Activated CD4-positive, alpha-beta T cell treated with anti-CD3 and anti-CD28 coated beads, Interleukin-2, amount 50 U/mL, for 48 hours (primary cell): ENCODE measurements around the gene DNM2.
"Not testable (repeated sequence)": the region's sequence is repeated elsewhere in the genome, so short reads cannot be mapped to it uniquely, and the experiment has no call there.

ENCODE experiments used
- DNase-seq, 2 experiments: peaks; one replicate each; pipeline ENCODE4 v3.0.0-alpha.2; 2020

Gene DNM2

GRCh38 chr19:10818301-10819123 lies 100.6 kb downstream of the DNM2 start:
- no peak for DNase-seq

- DNase-seq, result no peak
Measured at GRCh38 chr19:10819124-10820060, 101.5 kb downstream of the DNM2 start.

GRCh38 chr19:10820173-10820572 lies 102.3 kb downstream of the DNM2 start:
- DNase-seq, result no peak

- no peak for DNase-seq
Measured at GRCh38 chr19:10823690-10824089, 105.8 kb downstream of the DNM2 start.

GRCh38 chr19:10826231-10826630 lies 108.4 kb downstream of the DNM2 start:
- DNase-seq, result no peak

GRCh38 chr19:10826846-10827245 lies 109.0 kb downstream of the DNM2 start:
- no peak for DNase-seq

- DNase-seq, result no peak
Measured at GRCh38 chr19:10828981-10829821, 111.3 kb downstream of the DNM2 start.

- no peak for DNase-seq
Measured at GRCh38 chr19:10829967-10830366, 112.1 kb downstream of the DNM2 start.

- DNase-seq, result no peak
Measured at GRCh38 chr19:10830370-10830769, 112.5 kb downstream of the DNM2 start.

GRCh38 chr19:10830931-10831779 lies 113.3 kb downstream of the DNM2 start:
- DNase-seq, result no peak

- DNase-seq, result no peak
Measured at GRCh38 chr19:10831987-10832938, 114.4 kb downstream of the DNM2 start.

GRCh38 chr19:10832939-10833296 lies 115.0 kb downstream of the DNM2 start:
- DNase-seq, result no peak

GRCh38 chr19:10835089-10835753 lies 117.3 kb downstream of the DNM2 start:
- DNase-seq, result no peak

GRCh38 chr19:10835754-10836478 lies 118.0 kb downstream of the DNM2 start, which contains the start of gene TMED1:
TSS of gene TMED1 (minus strand) at chr19:10836212. CDS start at chr19:10836191, 21 bp downstream.
- DNase-seq, result peak; percentile 99

- DNase-seq, result peak; percentile 83 to 88
Measured at GRCh38 chr19:10836479-10837330, 118.8 kb downstream of the DNM2 start.

GRCh38 chr19:10837649-10838048 lies 119.8 kb downstream of the DNM2 start:
- DNase-seq, result not testable (repeated sequence)

- DNase-seq, result no peak
Measured at GRCh38 chr19:10838377-10838776, 120.5 kb downstream of the DNM2 start.
